ENCODE data around the gene FRMPD4.

FRMPD4 gene

DNA sequence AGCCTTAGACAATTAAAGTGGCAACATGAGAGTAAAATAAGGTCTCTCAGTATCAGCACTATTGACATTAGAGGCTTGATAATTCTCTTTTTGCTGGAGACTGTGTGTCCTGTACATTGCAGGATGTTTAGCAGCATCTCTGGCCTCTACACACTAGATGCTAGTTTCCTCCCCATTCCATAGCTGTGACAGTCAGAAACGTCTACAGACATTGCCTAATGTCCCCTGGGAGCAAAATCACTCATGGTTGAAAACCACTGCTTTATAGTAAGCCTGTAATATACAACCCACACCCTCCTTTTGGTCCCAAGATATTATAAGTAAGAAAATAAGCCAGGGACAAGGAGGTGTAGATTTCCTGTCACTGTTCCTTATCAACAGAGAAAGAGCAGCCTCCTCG, 166.0 kb downstream of the FRMPD4 start:
- no peaks in the 10 kb centered on the region for H3K9me3 ChIP-seq (replicated peaks; ENCODE audit: insufficient read depth, low read length)
- H3K27ac ChIP-seq (ENCODE audit: low read length) = no peak overlapping the region
- no peaks in the 10 kb centered on the region for H4K20me1 ChIP-seq (ENCODE audit: insufficient read depth, low read length)
- TF ChIP-seq EZH2phosphoT487 (IDR thresholded peaks at IDR 0.05; ENCODE audit: low read length) (no peak), EZH2 (optimal IDR thresholded peaks at IDR 0.05; ENCODE audit: low read depth, low read length) (no peak)
- TF ChIP-seq, protein P1, sequence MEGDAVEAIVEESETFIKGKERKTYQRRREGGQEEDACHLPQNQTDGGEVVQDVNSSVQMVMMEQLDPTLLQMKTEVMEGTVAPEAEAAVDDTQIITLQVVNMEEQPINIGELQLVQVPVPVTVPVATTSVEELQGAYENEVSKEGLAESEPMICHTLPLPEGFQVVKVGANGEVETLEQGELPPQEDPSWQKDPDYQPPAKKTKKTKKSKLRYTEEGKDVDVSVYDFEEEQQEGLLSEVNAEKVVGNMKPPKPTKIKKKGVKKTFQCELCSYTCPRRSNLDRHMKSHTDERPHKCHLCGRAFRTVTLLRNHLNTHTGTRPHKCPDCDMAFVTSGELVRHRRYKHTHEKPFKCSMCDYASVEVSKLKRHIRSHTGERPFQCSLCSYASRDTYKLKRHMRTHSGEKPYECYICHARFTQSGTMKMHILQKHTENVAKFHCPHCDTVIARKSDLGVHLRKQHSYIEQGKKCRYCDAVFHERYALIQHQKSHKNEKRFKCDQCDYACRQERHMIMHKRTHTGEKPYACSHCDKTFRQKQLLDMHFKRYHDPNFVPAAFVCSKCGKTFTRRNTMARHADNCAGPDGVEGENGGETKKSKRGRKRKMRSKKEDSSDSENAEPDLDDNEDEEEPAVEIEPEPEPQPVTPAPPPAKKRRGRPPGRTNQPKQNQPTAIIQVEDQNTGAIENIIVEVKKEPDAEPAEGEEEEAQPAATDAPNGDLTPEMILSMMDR (IDR thresholded peaks at IDR 0.05; ENCODE audit: low read length) = no peak
- H3K36me3 ChIP-seq (replicated peaks; ENCODE audit: insufficient read depth, low read length) = no peaks in the 10 kb centered on the region
- no peak for DNase-seq
- no peak overlapping the region for H3K4me2 ChIP-seq (ENCODE audit: low read depth, low read length)
- H2AFZ ChIP-seq (ENCODE audit: low read length) = no peak overlapping the region
- H3K4me1 ChIP-seq (ENCODE audit: low read length) = no peaks in the 10 kb centered on the region
- H3K27me3 ChIP-seq (replicated peaks; ENCODE audit: insufficient read depth, low read length) = no peaks in the 10 kb centered on the region
- no peaks in the 10 kb centered on the region for H3K79me2 ChIP-seq (ENCODE audit: low read length)
- H3K9ac ChIP-seq (ENCODE audit: low read length) = no peak overlapping the region
- H3F3A ChIP-seq (ENCODE audit: insufficient read depth, low read length) = no peaks in the 10 kb centered on the region
- no peaks in the 10 kb centered on the region for H3K9me2 ChIP-seq (replicated peaks; ENCODE audit: insufficient read depth, low read length)
- no peak overlapping the region for H3K4me3 ChIP-seq (ENCODE audit: low read length)

DNA sequence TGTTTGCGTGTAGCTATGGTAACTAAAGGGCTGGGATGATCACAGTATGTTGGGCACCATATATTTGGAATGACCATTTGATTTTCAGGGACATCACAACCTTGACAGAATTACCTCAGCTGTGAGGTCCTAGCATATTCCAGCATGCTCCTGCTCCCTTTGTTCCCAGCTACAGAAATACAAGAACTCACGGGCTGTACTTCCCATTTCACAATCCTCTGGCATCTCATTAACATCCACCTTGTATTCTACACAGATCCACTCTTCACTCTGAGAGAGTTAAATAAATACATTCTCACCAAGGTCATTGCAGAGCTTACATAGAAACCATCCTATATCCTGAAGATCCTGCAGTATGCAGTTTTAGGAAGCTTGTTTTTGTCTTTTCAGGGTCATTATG, 169.7 kb downstream of the FRMPD4 start:
- no peaks in the 10 kb centered on the region for H3K9me3 ChIP-seq (replicated peaks; ENCODE audit: insufficient read depth, low read length)
- H3K9ac ChIP-seq (ENCODE audit: low read length) = no peak overlapping the region
- no peaks in the 10 kb centered on the region for H3K79me2 ChIP-seq (ENCODE audit: low read length)
- H2AFZ ChIP-seq (ENCODE audit: low read length) = no peak overlapping the region
- no peak overlapping the region for H3K4me3 ChIP-seq (ENCODE audit: low read length)
- no peaks in the 10 kb centered on the region for H3F3A ChIP-seq (ENCODE audit: insufficient read depth, low read length)
- DNase-seq = no peak
- no peak overlapping the region for H3K27ac ChIP-seq (ENCODE audit: low read length)
- no peaks in the 10 kb centered on the region for H3K4me1 ChIP-seq (ENCODE audit: low read length)
- no peaks in the 10 kb centered on the region for H3K27me3 ChIP-seq (replicated peaks; ENCODE audit: insufficient read depth, low read length)
- no peak overlapping the region for H3K4me2 ChIP-seq (ENCODE audit: low read depth, low read length)
- TF ChIP-seq, protein P1 (IDR thresholded peaks at IDR 0.05; ENCODE audit: low read length) = no peak
- TF ChIP-seq EZH2phosphoT487 (IDR thresholded peaks at IDR 0.05; ENCODE audit: low read length) (no peak), EZH2 (optimal IDR thresholded peaks at IDR 0.05; ENCODE audit: low read depth, low read length) (no peak)
- H4K20me1 ChIP-seq (ENCODE audit: insufficient read depth, low read length) = no peaks in the 10 kb centered on the region
- no peaks in the 10 kb centered on the region for H3K36me3 ChIP-seq (replicated peaks; ENCODE audit: insufficient read depth, low read length)
- no peaks in the 10 kb centered on the region for H3K9me2 ChIP-seq (replicated peaks; ENCODE audit: insufficient read depth, low read length)

DNA sequence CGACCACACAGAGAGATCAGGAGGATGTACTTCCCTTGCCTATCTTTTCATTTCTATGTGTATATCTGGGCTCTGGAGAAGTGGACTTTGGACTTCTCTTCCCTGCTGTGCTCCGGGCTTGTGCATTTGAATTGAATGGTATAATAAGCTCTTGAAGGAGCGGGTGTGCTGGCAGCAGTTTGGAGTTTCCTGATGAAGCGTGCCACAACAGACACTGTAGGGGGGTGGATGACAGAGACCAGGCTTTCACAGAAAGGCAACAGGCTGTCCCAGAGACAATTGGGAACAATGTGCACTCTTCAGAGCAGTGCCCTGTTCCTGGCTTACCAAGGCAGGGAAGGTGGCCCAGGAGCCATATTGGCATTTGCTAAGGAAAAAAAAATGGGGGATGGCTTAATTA, 170.1 kb downstream of the FRMPD4 start:
- no peaks in the 10 kb centered on the region for H3K9me2 ChIP-seq (replicated peaks; ENCODE audit: insufficient read depth, low read length)
- DNase-seq = no peak

More for the DNA sequence above, 170.1 kb downstream of the FRMPD4 start:
- Histone ChIP-seq H3F3A (ENCODE audit: insufficient read depth, low read length) (no peaks in the 10 kb centered on the region), H3K9me3 (replicated peaks; ENCODE audit: insufficient read depth, low read length) (no peaks in the 10 kb centered on the region), H3K27ac (ENCODE audit: low read length) (no peak overlapping the region), H3K4me3 (ENCODE audit: low read length) (no peak overlapping the region), H3K9ac (ENCODE audit: low read length) (no peak overlapping the region), H3K36me3 (replicated peaks; ENCODE audit: insufficient read depth, low read length) (no peaks in the 10 kb centered on the region), H2AFZ (ENCODE audit: low read length) (no peak overlapping the region), H3K79me2 (ENCODE audit: low read length) (no peaks in the 10 kb centered on the region), H4K20me1 (ENCODE audit: insufficient read depth, low read length) (no peaks in the 10 kb centered on the region), H3K4me2 (ENCODE audit: low read depth, low read length) (no peak overlapping the region), H3K27me3 (replicated peaks; ENCODE audit: insufficient read depth, low read length) (no peaks in the 10 kb centered on the region), H3K4me1 (ENCODE audit: low read length) (no peaks in the 10 kb centered on the region)
- TF ChIP-seq, protein P1 (IDR thresholded peaks at IDR 0.05; ENCODE audit: low read length) = no peak
- TF ChIP-seq EZH2phosphoT487 (IDR thresholded peaks at IDR 0.05; ENCODE audit: low read length) (no peak), EZH2 (optimal IDR thresholded peaks at IDR 0.05; ENCODE audit: low read depth, low read length) (no peak)
